GM12878 (cell line): ENCODE data around the gene TPO. TPM values are rescaled to one million over a fixed set of nuclear protein-coding genes. Genes with fewer than 3 reads are reported as not detected.

Source experiments
- ATAC-seq: fragments of 200-7000 bp; cut with Tn5 transposase; 3 replicates; pipeline ENCODE4 v1.9.1; 2020; ENCODE audit warnings: mild to moderate bottlenecking, moderate library complexity
- BruUV-seq: library from RNA; stranded (reverse); fragments of 400-500 nt; replicated peaks from 2 replicates; lab custom pipeline; 2021; lab: Mats Ljungman, UMichigan
- CTCF ChIA-PET: fragments of 300-600 bp; sonication (Branson Sonifier 250); formaldehyde crosslinking; extraction: SDS; loops from one replicate; lab custom pipeline; 2021; ENCODE audit warnings: inconsistent platforms; lab: Yijun Ruan, JAX
- POLR2A ChIA-PET: fragments of 350-600 bp; formaldehyde crosslinking; extraction: SDS; loops from one replicate; lab custom pipeline; 2021; ENCODE audit warnings: inconsistent platforms; lab: Charles Lee
- RAD21 ChIA-PET: fragments of 300-600 bp; sonication (Branson Sonifier 250); formaldehyde crosslinking; loops from one replicate; lab custom pipeline; 2023; ENCODE audit warnings: antibody characterized with exemption; ENCODE audit not compliant: unreplicated experiment; lab: Charles Lee
- SMC1A ChIA-PET: fragments of 300-600 bp; sonication (Branson Sonifier 250); formaldehyde crosslinking; loops from one replicate; lab custom pipeline; 2023; ENCODE audit not compliant: unreplicated experiment, uncharacterized antibody; lab: Charles Lee
- DNase-seq: peaks from one replicate; pipeline ENCODE4 v3.0.0-alpha.2; 2011; ENCODE audit warnings: low read depth, low spot score
- FAIRE-seq: peaks from 3 replicates; lab custom pipeline; 2011; peaks lifted over from hg19 to GRCh38; lab: Jason Lieb, UNC
- H2AFZ ChIP-seq: 2 replicates; pipeline ENCODE4 v1.6.0; 2011; ENCODE audit warnings: low read depth, low read length, control low read depth; ENCODE audit not compliant: control insufficient read depth
- H3K27ac ChIP-seq: 2 replicates; pipeline ENCODE4 v1.5.1; 2011; ENCODE audit warnings: control low read depth; ENCODE audit not compliant: control insufficient read depth, insufficient read depth
- H3K27me3 ChIP-seq, 2 experiments: replicated peaks in 1 of 2; 2 replicates each; pipeline versions ENCODE4 v1.6.0 to v1.6.1; 2011; ENCODE audit warnings: low read length in 1 of 2; ENCODE audit not compliant: control insufficient read depth in 2 of 2, insufficient read depth in 2 of 2
- H3K36me3 ChIP-seq, 2 experiments: 2 replicates each; pipeline ENCODE4 v1.5.1; 2011; ENCODE audit warnings: low read length in 1 of 2; ENCODE audit not compliant: control insufficient read depth in 2 of 2, insufficient read depth in 2 of 2
- H3K4me1 ChIP-seq: 2 replicates; pipeline ENCODE4 v1.6.1; 2011; ENCODE audit warnings: mild to moderate bottlenecking, low read length, moderate library complexity, mixed read lengths; ENCODE audit not compliant: control insufficient read depth, insufficient read depth
- H3K4me2 ChIP-seq: 2 replicates; pipeline ENCODE4 v1.6.0; 2011; ENCODE audit warnings: control low read depth; ENCODE audit not compliant: control insufficient read depth, insufficient read depth
- H3K4me3 ChIP-seq: fragments of 200-600 bp; sonication (generic); 2 replicates; pipeline ENCODE4 v1.5.1; 2016
- H3K79me2 ChIP-seq: 2 replicates; pipeline ENCODE4 v1.6.0; 2011; ENCODE audit warnings: low read length; ENCODE audit not compliant: control insufficient read depth, insufficient read depth
- H3K9ac ChIP-seq: 2 replicates; pipeline ENCODE4 v1.8.0; 2011; ENCODE audit warnings: low read length, control low read depth, mixed read lengths; ENCODE audit not compliant: control insufficient read depth, insufficient read depth
- H3K9me3 ChIP-seq: replicated peaks from 3 replicates; pipeline ENCODE4 v1.5.1; 2011; ENCODE audit warnings: mild to moderate bottlenecking, low read length; ENCODE audit not compliant: control insufficient read depth, insufficient read depth
- H4K20me1 ChIP-seq: 2 replicates; pipeline ENCODE4 v1.6.0; 2011; ENCODE audit not compliant: control insufficient read depth, insufficient read depth
- DPF2 ChIP-seq: fragments of 450-650 bp; IDR thresholded peaks from 2 replicates; pipeline ENCODE4 v1.6.1; 2017; ENCODE audit warnings: mild to moderate bottlenecking
- EZH2 ChIP-seq: IDR thresholded peaks from 2 replicates; pipeline ENCODE4 v1.6.1; 2012; ENCODE audit warnings: low read depth, mild to moderate bottlenecking, control low read depth, inconsistent platforms, low read length, borderline replicate concordance; ENCODE audit not compliant: control insufficient read depth
- FOS ChIP-seq: IDR thresholded peaks from 3 replicates; pipeline ENCODE4 v1.6.1; 2011; ENCODE audit warnings: borderline replicate concordance; ENCODE audit not compliant: insufficient read length; ENCODE audit errors: extremely low read depth
- IKZF2 ChIP-seq, 2 experiments: fragments of 450-650 bp; IDR thresholded peaks; 2 replicates each; pipeline ENCODE4 v1.6.1; 2017; ENCODE audit warnings: mild to moderate bottlenecking in 2 of 2, moderate library complexity in 2 of 2
- JUNB ChIP-seq: IDR thresholded peaks from 2 replicates; pipeline ENCODE4 v1.6.1; 2016; ENCODE audit warnings: antibody characterized with exemption, mild to moderate bottlenecking
- KDM1A ChIP-seq: fragments of 200-600 bp; sonication (generic); IDR thresholded peaks from 2 replicates; pipeline ENCODE4 v1.6.1; 2016; ENCODE audit warnings: borderline replicate concordance
- NFXL1 ChIP-seq: fragments of 450-650 bp; IDR thresholded peaks from 2 replicates; pipeline ENCODE4 v1.6.1; 2017; ENCODE audit warnings: antibody characterized with exemption, mild to moderate bottlenecking, borderline replicate concordance
- NR2F1 ChIP-seq: fragments of 450-650 bp; conservative IDR thresholded peaks from 2 replicates; pipeline ENCODE4 v1.6.1; 2017; ENCODE audit warnings: mild to moderate bottlenecking
- PKNOX1 ChIP-seq: fragments of 450-650 bp; IDR thresholded peaks from 2 replicates; pipeline ENCODE4 v1.6.1; 2016; ENCODE audit warnings: mild to moderate bottlenecking
- POU2F2 ChIP-seq: IDR thresholded peaks from 3 replicates; pipeline ENCODE4 v1.6.1; 2011; ENCODE audit warnings: low read depth, mild to moderate bottlenecking, low read length, borderline replicate concordance
- RBBP5 ChIP-seq: fragments of 200-600 bp; sonication (generic); conservative IDR thresholded peaks from 2 replicates; pipeline ENCODE4 v1.6.1; 2016
- SKIL ChIP-seq: fragments of 450-650 bp; IDR thresholded peaks from 2 replicates; pipeline ENCODE4 v1.6.1; 2017; ENCODE audit warnings: mild to moderate bottlenecking, low read depth, inconsistent platforms; ENCODE audit not compliant: poor library complexity, severe bottlenecking
- SRF ChIP-seq, 2 experiments: IDR thresholded peaks; 2 replicates each; pipeline ENCODE4 v1.6.1; 2011; ENCODE audit warnings: low read depth in 2 of 2, low read length in 2 of 2, mild to moderate bottlenecking in 1 of 2, moderate library complexity in 1 of 2
- SUZ12 ChIP-seq: fragments of 200-600 bp; sonication (generic); IDR thresholded peaks from one replicate; pipeline ENCODE4 v1.6.1; 2018; ENCODE audit warnings: antibody characterized with exemption, mild to moderate bottlenecking; ENCODE audit not compliant: unreplicated experiment
- TBL1XR1 ChIP-seq: IDR thresholded peaks from 2 replicates; pipeline ENCODE4 v1.6.1; 2012; ENCODE audit warnings: low read depth, low read length, improper control_type of control experiment
- ZBTB4 ChIP-seq: fragments of 450-650 bp; formaldehyde crosslinking; IDR thresholded peaks from 2 replicates; pipeline ENCODE4 v1.4.0; 2022; ENCODE audit warnings: mild to moderate bottlenecking, moderate library complexity
- ZNF622 ChIP-seq: fragments of 450-650 bp; IDR thresholded peaks from 2 replicates; pipeline ENCODE4 v1.6.1; 2017; ENCODE audit warnings: mild to moderate bottlenecking, inconsistent platforms
- WGBS: methylation state at CpG from one replicate; pipeline ENCODE4 v1.1.6; 2016; ENCODE audit warnings: low lambda C conversion rate; ENCODE audit not compliant: insufficient replicate concordance, insufficient coverage; ENCODE audit errors: missing lambda C conversion rate; 5-methylcytosine and 5-hydroxymethylcytosine counted together
- in situ Hi-C: fragments of 300-500 bp; cut with MboI; formaldehyde crosslinking; loops from 9 replicates; pipeline ENCODE4 v1.14.3; 2018; ENCODE audit warnings: mixed read lengths
- intact Hi-C: fragments of 100-400 bp; cut with micrococcal nuclease; formaldehyde crosslinking; loops from one replicate; pipeline ENCODE4 v1.14.2; 2022; ENCODE audit not compliant: unreplicated experiment
- polyA plus RNA-seq, 11 experiments: library from polyadenylated mRNA; depleted of rRNA in 4 of 11; unstranded in 6 of 11; stranded (reverse) in 5 of 11; fragments of >200 nt; fragmentation: Nextera tagmentation in 4 of 11; fragmentation: Illumina TruSeq in 1 of 11; extraction: Ambion mirVana in 4 of 11; extraction: Trizol in 1 of 11; gene quantifications; 1 replicate in 1 of 11; 2 replicates in 10 of 11; pipeline versions ENCODE4 v1.2.1 to v1.2.3, GENCODE V29; 2011 to 2016; ENCODE audit warnings: inconsistent platforms in 2 of 11, missing spikeins in 2 of 11, low read depth in 1 of 11
- total RNA-seq, 4 experiments: library from RNA; depleted of rRNA in 3 of 4; stranded (reverse); fragments of >200 nt in 3 of 4; fragmentation: Illumina TruSeq in 1 of 4; extraction: Trizol in 1 of 4; gene quantifications; 2 replicates each; pipeline versions ENCODE4 v1.2.1 to v1.2.3, GENCODE V29; 2013 to 2021

The TPO gene
- total and polyA plus RNA-seq, 10 of the 15 experiments (the other 5 are each of a cell fraction or from before 2014, with no cell fraction given) = 0.07 to 0.11 TPM; not detected in 8

GRCh38 chr2:1494257-1494656 lies 81.0 kb downstream of the TPO start:
- intact Hi-C loops = no loop called here
- BruUV-seq = no TSS peak
- Histone ChIP-seq H4K20me1 (no peaks in the 10 kb centered on the region), H3K27me3 (no peaks in the 10 kb centered on the region), H3K36me3 (no peaks in the 10 kb centered on the region), H3K9me3 (no peaks in the 10 kb centered on the region; the same call in 2 of the 3 replicates), H3K79me2 (no peaks in the 10 kb centered on the region), H3K4me1 (no peaks in the 10 kb centered on the region), H3K4me3 (no peak overlapping the region), H3K4me2 (no peak overlapping the region), H3K9ac (no peak overlapping the region)
- ChIA-PET RAD21 (no interaction called here), SMC1A (no interaction called here), POLR2A (no interaction called here)
- ATAC-seq = no peak
- TF ChIP-seq SUZ12 (no peak), RBBP5 (no peak), DPF2 (no peak), POU2F2 (no peak), TBL1XR1 (no peak), NR2F1 (no peak), KDM1A (no peak), EZH2 (no peak), NFXL1 (no peak), SRF (IDR thresholded peaks at IDR 0.05; ENCODE audit: low read depth in 2 of 2, low read length in 2 of 2) (no peak), JUNB (no peak), ZBTB4 (CRISPR knock-in tag) (no peak), FOS (no peak), PKNOX1 (no peak), SKIL (no peak), IKZF2 (IDR thresholded peaks at IDR 0.05) (no peak), ZNF622 (no peak)
- TF ChIP-seq, all 136 proteins: peak for 0
- DNase-seq (no peak), FAIRE-seq (no peak)
- CTCF ChIA-PET = no interaction called here
- Histone ChIP-seq H3K27ac (no peak overlapping the region), H2AFZ (no peak overlapping the region)
- 33% methylated on average over 12 of the region's 12 CpGs for WGBS
- in situ Hi-C loops = no loop called here
